ENCODE measurements around the gene PSME3.
A peak's percentile ranks its signal among the peaks of the same experiment; 100 is the strongest.
"Not testable (repeated sequence)": the region's sequence is repeated elsewhere in the genome, so short reads cannot be mapped to it uniquely, and the experiment has no call there.

Gene PSME3

GRCh38 chr17:42873315-42873714 is 40.1 kb downstream of the PSME3 start:
- WGBS, result 89% methylated on average over 6 of the region's 6 CpGs
- Histone ChIP-seq H2BK15ac (ENCODE audit: low read depth, poor library complexity, severe bottlenecking) (no peak overlapping the region), H3K27ac (ENCODE audit: low read length, poor library complexity, severe bottlenecking) (no peak overlapping the region), H2BK5ac (ENCODE audit: low read depth, low read length, poor library complexity, severe bottlenecking) (no peak overlapping the region), H4K8ac (ENCODE audit: low read length) (no peak overlapping the region), H3K4ac (ENCODE audit: low read depth in 1 of 2, low read length in 2 of 2) (no peak overlapping the region), H3K79me1 (replicated peaks; ENCODE audit: low read length, poor library complexity, severe bottlenecking) (no peaks in the 10 kb centered on the region), H3K4me1 (ENCODE audit: control insufficient read depth, insufficient read depth, low read depth, low read length) (no peaks in the 10 kb centered on the region), H3K23ac (ENCODE audit: low read length in 2 of 2) (no peak overlapping the region), H3K9ac (ENCODE audit: low read length) (no peak overlapping the region), H2BK120ac (ENCODE audit: low read depth, low read length) (no peak overlapping the region), H3K36me3 (ENCODE audit: control insufficient read depth in 1 of 2, insufficient read depth in 2 of 2, low read depth in 1 of 2, low read length in 2 of 2) (no peaks in the 10 kb centered on the region), H3K9me3 (ENCODE audit: control insufficient read depth, low read length) (peaks cover 17% of the 10 kb centered on the region), H3K27me3 (ENCODE audit: control insufficient read depth in 1 of 2, insufficient read depth in 1 of 2, low read length in 2 of 2) (peaks cover 22 to 46% of the 10 kb centered on the region in 2 experiments), H2AK5ac (ENCODE audit: low read length, severe bottlenecking) (no peak overlapping the region), H3K4me2 (ENCODE audit: low read length, poor library complexity, severe bottlenecking) (no peak overlapping the region), H3K4me3 (ENCODE audit: insufficient read depth in 1 of 2, low read depth in 1 of 2, low read length in 2 of 2) (no peak overlapping the region), H2BK12ac (ENCODE audit: low read length in 2 of 2) (no peak overlapping the region), H3K14ac (ENCODE audit: low read length in 2 of 2) (no peak overlapping the region), H3K18ac (ENCODE audit: low read depth in 1 of 2, low read length in 2 of 2) (no peak overlapping the region), H2AFZ (ENCODE audit: low read depth, low read length) (no peak overlapping the region), H4K91ac (ENCODE audit: low read length) (no peak overlapping the region)
- no peak for DNase-seq

GRCh38 chr17:42873932-42874695 is 40.9 kb downstream of the PSME3 start:
- DNase-seq; H4K8ac ChIP-seq (ENCODE audit: low read length); H3K23ac ChIP-seq (ENCODE audit: low read length in 2 of 2); H3K4me3 ChIP-seq (ENCODE audit: insufficient read depth in 1 of 2, low read depth in 1 of 2, low read length in 2 of 2); H2BK12ac ChIP-seq (ENCODE audit: low read length in 2 of 2); H3K4me1 ChIP-seq (ENCODE audit: control insufficient read depth, insufficient read depth, low read depth, low read length); H3K9ac ChIP-seq (ENCODE audit: low read length); H2BK15ac ChIP-seq (ENCODE audit: low read depth, poor library complexity, severe bottlenecking); H2BK5ac ChIP-seq (ENCODE audit: low read depth, low read length, poor library complexity, severe bottlenecking); H3K14ac ChIP-seq (ENCODE audit: low read length in 2 of 2); H3K4me2 ChIP-seq (ENCODE audit: low read length, poor library complexity, severe bottlenecking); H2AK5ac ChIP-seq (ENCODE audit: low read length, severe bottlenecking); H3K4ac ChIP-seq (ENCODE audit: low read depth in 1 of 2, low read length in 2 of 2); H2AFZ ChIP-seq (ENCODE audit: low read depth, low read length); H2BK120ac ChIP-seq (ENCODE audit: low read depth, low read length); H4K91ac ChIP-seq (ENCODE audit: low read length); H3K27ac ChIP-seq (ENCODE audit: low read length, poor library complexity, severe bottlenecking); H3K18ac ChIP-seq (ENCODE audit: low read depth in 1 of 2, low read length in 2 of 2); H3K36me3 ChIP-seq (ENCODE audit: control insufficient read depth in 1 of 2, insufficient read depth in 2 of 2, low read depth in 1 of 2, low read length in 2 of 2); H3K79me1 ChIP-seq (replicated peaks; ENCODE audit: low read length, poor library complexity, severe bottlenecking): not testable (repeated sequence)
- Histone ChIP-seq H3K27me3 (ENCODE audit: control insufficient read depth in 1 of 2, insufficient read depth in 1 of 2, low read length in 2 of 2) (peaks cover 28 to 53% of the 10 kb centered on the region in 2 experiments), H3K9me3 (ENCODE audit: control insufficient read depth, low read length) (peaks cover 17% of the 10 kb centered on the region)
- 77% methylated on average over 3 of the region's 12 CpGs for WGBS

DNA sequence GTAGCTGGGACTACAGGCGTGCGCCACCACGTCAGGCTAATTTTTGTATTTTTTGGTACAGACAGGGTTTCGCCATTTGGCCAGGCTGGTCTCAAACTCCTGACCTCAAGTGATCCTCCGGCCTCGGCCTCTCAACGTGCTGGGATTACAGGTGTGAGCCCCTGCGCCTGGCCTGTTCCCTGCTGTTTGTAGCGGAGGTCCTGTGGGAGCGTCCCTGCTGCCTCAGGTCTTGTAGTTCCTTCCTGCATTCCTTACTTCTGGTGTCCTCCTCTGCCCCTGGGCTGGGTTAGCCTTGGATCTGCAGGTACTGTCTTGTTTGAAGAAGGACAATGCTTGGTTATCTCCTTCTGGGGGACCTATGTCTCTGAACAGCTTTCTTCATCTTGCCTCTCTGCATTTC is 43.8 kb downstream of the PSME3 start:
- Histone ChIP-seq H3K4ac (ENCODE audit: low read depth in 1 of 2, low read length in 2 of 2) (no peak overlapping the region), H3K18ac (ENCODE audit: low read depth in 1 of 2, low read length in 2 of 2) (no peak overlapping the region), H3K4me3 (ENCODE audit: insufficient read depth in 1 of 2, low read depth in 1 of 2, low read length in 2 of 2) (no peak overlapping the region), H3K4me1 (ENCODE audit: control insufficient read depth, insufficient read depth, low read depth, low read length) (no peaks in the 10 kb centered on the region), H2BK15ac (ENCODE audit: low read depth, poor library complexity, severe bottlenecking) (no peak overlapping the region), H3K9me3 (ENCODE audit: control insufficient read depth, low read length) (no peaks in the 10 kb centered on the region), H4K91ac (ENCODE audit: low read length) (no peak overlapping the region), H3K14ac (ENCODE audit: low read length in 2 of 2) (no peak overlapping the region), H3K79me1 (replicated peaks; ENCODE audit: low read length, poor library complexity, severe bottlenecking) (no peaks in the 10 kb centered on the region), H3K23ac (ENCODE audit: low read length in 2 of 2) (no peak overlapping the region), H2BK12ac (ENCODE audit: low read length in 2 of 2) (no peak overlapping the region), H3K27me3 (ENCODE audit: control insufficient read depth in 1 of 2, insufficient read depth in 1 of 2, low read length in 2 of 2) (peaks cover 32 to 59% of the 10 kb centered on the region in 2 experiments), H3K27ac (ENCODE audit: low read length, poor library complexity, severe bottlenecking) (no peak overlapping the region), H2AK5ac (ENCODE audit: low read length, severe bottlenecking) (no peak overlapping the region), H2BK5ac (ENCODE audit: low read depth, low read length, poor library complexity, severe bottlenecking) (no peak overlapping the region), H3K36me3 (ENCODE audit: control insufficient read depth in 1 of 2, insufficient read depth in 2 of 2, low read depth in 1 of 2, low read length in 2 of 2) (no peaks in the 10 kb centered on the region), H3K4me2 (ENCODE audit: low read length, poor library complexity, severe bottlenecking) (no peak overlapping the region), H4K8ac (ENCODE audit: low read length) (no peak overlapping the region), H2AFZ (ENCODE audit: low read depth, low read length) (no peak overlapping the region), H3K9ac (ENCODE audit: low read length) (no peak overlapping the region), H2BK120ac (ENCODE audit: low read depth, low read length) (no peak overlapping the region)
- no peak for DNase-seq
- WGBS, result 90% methylated on average over 10 of the region's 10 CpGs

DNA sequence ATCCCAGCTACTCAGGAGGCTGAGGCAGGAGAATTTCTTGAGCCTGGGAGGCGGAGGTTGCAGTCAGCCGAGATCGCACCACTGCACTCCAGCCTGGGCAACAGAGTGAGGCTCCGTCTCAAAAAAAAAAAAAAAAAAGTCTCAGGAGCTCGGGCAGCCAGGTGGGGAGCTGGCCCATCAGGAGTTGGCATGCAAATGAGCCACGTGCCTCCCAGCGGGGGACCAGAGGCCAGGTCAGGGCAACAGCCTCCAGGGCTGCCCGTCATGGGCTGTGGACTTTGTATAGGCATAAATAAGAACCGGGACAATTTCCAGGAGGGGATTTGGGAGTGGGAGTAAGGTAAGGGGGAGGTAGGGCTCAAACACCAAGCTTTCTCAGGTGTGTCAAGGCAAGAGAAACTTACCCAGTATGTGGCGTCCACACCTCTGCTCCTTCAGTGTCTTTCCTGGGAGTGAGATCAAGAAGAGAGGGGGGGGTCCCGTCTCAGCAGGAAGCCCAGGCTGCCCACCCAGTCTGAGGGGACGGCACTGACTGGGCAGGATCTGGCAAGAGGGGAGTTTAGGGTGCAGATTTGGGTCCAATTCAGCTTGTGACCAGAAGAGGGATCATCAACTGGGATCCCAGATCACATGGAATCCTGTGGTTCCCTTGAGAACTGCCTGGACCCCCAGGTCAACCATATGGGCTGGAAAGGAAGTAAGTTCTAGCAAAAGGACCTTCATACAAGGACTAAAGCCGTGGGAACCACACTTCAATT is 45.1 kb downstream of the PSME3 start:
- H3K9ac ChIP-seq (ENCODE audit: low read length), result no peak overlapping the region
- no peak overlapping the region for H4K8ac ChIP-seq (ENCODE audit: low read length)
- H3K9me3 ChIP-seq (ENCODE audit: control insufficient read depth, low read length), result no peaks in the 10 kb centered on the region
- no peak overlapping the region for H4K91ac ChIP-seq (ENCODE audit: low read length)
- DNase-seq, result peak; percentile 13
- no peak overlapping the region for H3K4me3 ChIP-seq (ENCODE audit: insufficient read depth in 1 of 2, low read depth in 1 of 2, low read length in 2 of 2)
- H3K18ac ChIP-seq (ENCODE audit: low read depth in 1 of 2, low read length in 2 of 2), result no peak overlapping the region
- H3K27me3 ChIP-seq (ENCODE audit: control insufficient read depth in 1 of 2, insufficient read depth in 1 of 2, low read length in 2 of 2), result peaks cover 27 to 47% of the 10 kb centered on the region in 2 experiments
- H3K27ac ChIP-seq (ENCODE audit: low read length, poor library complexity, severe bottlenecking), result no peak overlapping the region
- 40% methylated on average over 12 of the region's 13 CpGs for WGBS
- H2BK5ac ChIP-seq (ENCODE audit: low read depth, low read length, poor library complexity, severe bottlenecking), result no peak overlapping the region
- H3K4me2 ChIP-seq (ENCODE audit: low read length, poor library complexity, severe bottlenecking), result no peak overlapping the region
- no peak overlapping the region for H2BK120ac ChIP-seq (ENCODE audit: low read depth, low read length)
- H3K4ac ChIP-seq (ENCODE audit: low read depth in 1 of 2, low read length in 2 of 2), result no peak overlapping the region
- no peaks in the 10 kb centered on the region for H3K79me1 ChIP-seq (replicated peaks; ENCODE audit: low read length, poor library complexity, severe bottlenecking)
- no peak overlapping the region for H3K23ac ChIP-seq (ENCODE audit: low read length in 2 of 2)
- H3K36me3 ChIP-seq (ENCODE audit: control insufficient read depth in 1 of 2, insufficient read depth in 2 of 2, low read depth in 1 of 2, low read length in 2 of 2), result no peaks in the 10 kb centered on the region
- no peak overlapping the region for H2BK12ac ChIP-seq (ENCODE audit: low read length in 2 of 2)
- H2AFZ ChIP-seq (ENCODE audit: low read depth, low read length), result no peak overlapping the region
- H2AK5ac ChIP-seq (ENCODE audit: low read length, severe bottlenecking), result no peak overlapping the region
- H3K4me1 ChIP-seq (ENCODE audit: control insufficient read depth, insufficient read depth, low read depth, low read length), result no peaks in the 10 kb centered on the region
- no peak overlapping the region for H2BK15ac ChIP-seq (ENCODE audit: low read depth, poor library complexity, severe bottlenecking)
- H3K14ac ChIP-seq (ENCODE audit: low read length in 2 of 2), result no peak overlapping the region

Data from mesenchymal stem cell (in vitro differentiated cells and primary cell).